Osteoblast (primary cell): Measurements from ENCODE around the gene SAMM50. TPM values are rescaled to one million over a fixed set of nuclear protein-coding genes. Genes with fewer than 3 reads are reported as not detected.

ENCODE experiments used
- DNase-seq: peaks from one replicate; pipeline ENCODE4 v3.0.0; 2011; ENCODE audit warnings: low spot score, mixed read lengths; ENCODE audit not compliant: insufficient read length; ENCODE audit errors: missing footprints
- H2AFZ ChIP-seq: 2 replicates; pipeline ENCODE4 v1.6.0; 2011; ENCODE audit warnings: mild to moderate bottlenecking, low read length
- H3K27ac ChIP-seq: 2 replicates; pipeline ENCODE4 v1.5.1; 2011; ENCODE audit warnings: mild to moderate bottlenecking, low read depth, low read length, moderate library complexity
- H3K27me3 ChIP-seq: 2 replicates; pipeline ENCODE4 v1.6.0; 2012; ENCODE audit warnings: mild to moderate bottlenecking, control low read depth, inconsistent platforms, low read length, moderate library complexity; ENCODE audit not compliant: insufficient read depth
- H3K36me3 ChIP-seq: 2 replicates; pipeline ENCODE4 v1.5.1; 2011; ENCODE audit warnings: mild to moderate bottlenecking, low read length, control low read depth, moderate library complexity; ENCODE audit not compliant: insufficient read depth
- H3K4me1 ChIP-seq: 2 replicates; pipeline ENCODE4 v1.5.1; 2011; ENCODE audit warnings: mild to moderate bottlenecking, low read length, control low read depth, moderate library complexity; ENCODE audit not compliant: insufficient read depth
- H3K4me2 ChIP-seq: 2 replicates; pipeline ENCODE4 v1.6.0; 2011; ENCODE audit warnings: mild to moderate bottlenecking, low read length; ENCODE audit not compliant: insufficient read depth
- H3K4me3 ChIP-seq: fragments of 200-600 bp; sonication (generic); 3 replicates; pipeline ENCODE4 v1.5.1; 2012; ENCODE audit warnings: mild to moderate bottlenecking, low read length, inconsistent platforms; ENCODE audit not compliant: insufficient read depth
- H3K79me2 ChIP-seq: 2 replicates; pipeline ENCODE4 v1.6.0; 2012; ENCODE audit warnings: mild to moderate bottlenecking, low read length, control low read depth, inconsistent platforms; ENCODE audit not compliant: insufficient read depth
- H3K9me3 ChIP-seq: 2 replicates; pipeline ENCODE4 v1.5.1; 2011; ENCODE audit warnings: low read depth, low read length, control low read depth
- H4K20me1 ChIP-seq: 2 replicates; pipeline ENCODE4 v1.6.0; 2012; ENCODE audit warnings: mild to moderate bottlenecking, low read length, control low read depth; ENCODE audit not compliant: insufficient read depth
- total RNA-seq: library from RNA; depleted of rRNA; stranded (reverse); fragments of >200 nt; gene quantifications from 2 replicates; pipeline ENCODE4 v1.2.3, GENCODE V29; 2012
- TF ChIP-seq, protein P1 (sequence below): IDR thresholded peaks from 2 replicates; pipeline ENCODE4 v1.5.1; 2011; ENCODE audit warnings: mild to moderate bottlenecking, low read depth, low read length, moderate library complexity; ENCODE audit errors: extremely low read depth

The SAMM50 gene
- total RNA-seq, 1 donor: 36.6 TPM

DNA sequence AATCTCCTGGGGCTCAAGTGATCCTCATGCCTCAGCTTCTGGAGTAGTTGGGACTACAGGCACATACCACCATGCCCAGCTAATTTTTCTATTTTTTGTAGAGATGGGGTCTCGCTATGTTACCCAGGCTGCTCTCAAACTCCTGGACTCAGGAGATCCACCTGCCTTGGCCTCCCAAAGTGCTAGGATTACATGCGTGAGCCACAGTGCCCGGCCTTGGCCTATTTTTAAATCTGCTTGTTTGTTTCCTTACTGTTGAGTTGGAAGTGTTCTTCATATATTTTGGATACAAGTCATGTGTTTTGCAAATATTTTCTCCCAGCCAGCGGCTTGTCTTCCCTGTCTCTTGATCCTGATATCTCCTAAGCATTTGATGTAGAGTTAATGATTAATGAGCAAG lies 73.8 kb downstream of the SAMM50 start:
- TF ChIP-seq, protein P1, sequence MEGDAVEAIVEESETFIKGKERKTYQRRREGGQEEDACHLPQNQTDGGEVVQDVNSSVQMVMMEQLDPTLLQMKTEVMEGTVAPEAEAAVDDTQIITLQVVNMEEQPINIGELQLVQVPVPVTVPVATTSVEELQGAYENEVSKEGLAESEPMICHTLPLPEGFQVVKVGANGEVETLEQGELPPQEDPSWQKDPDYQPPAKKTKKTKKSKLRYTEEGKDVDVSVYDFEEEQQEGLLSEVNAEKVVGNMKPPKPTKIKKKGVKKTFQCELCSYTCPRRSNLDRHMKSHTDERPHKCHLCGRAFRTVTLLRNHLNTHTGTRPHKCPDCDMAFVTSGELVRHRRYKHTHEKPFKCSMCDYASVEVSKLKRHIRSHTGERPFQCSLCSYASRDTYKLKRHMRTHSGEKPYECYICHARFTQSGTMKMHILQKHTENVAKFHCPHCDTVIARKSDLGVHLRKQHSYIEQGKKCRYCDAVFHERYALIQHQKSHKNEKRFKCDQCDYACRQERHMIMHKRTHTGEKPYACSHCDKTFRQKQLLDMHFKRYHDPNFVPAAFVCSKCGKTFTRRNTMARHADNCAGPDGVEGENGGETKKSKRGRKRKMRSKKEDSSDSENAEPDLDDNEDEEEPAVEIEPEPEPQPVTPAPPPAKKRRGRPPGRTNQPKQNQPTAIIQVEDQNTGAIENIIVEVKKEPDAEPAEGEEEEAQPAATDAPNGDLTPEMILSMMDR: no peak
- Histone ChIP-seq H3K27ac (no peak overlapping the region), H3K4me2 (no peak overlapping the region), H3K9me3 (peaks cover 2% of the 10 kb centered on the region), H4K20me1 (peaks cover 8% of the 10 kb centered on the region), H3K4me3 (no peak overlapping the region), H3K4me1 (peaks cover 9% of the 10 kb centered on the region), H3K79me2 (peaks cover 70% of the 10 kb centered on the region), H3K36me3 (no peaks in the 10 kb centered on the region), H3K27me3 (no peaks in the 10 kb centered on the region), H2AFZ (no peak overlapping the region)
- no peak for DNase-seq

DNA sequence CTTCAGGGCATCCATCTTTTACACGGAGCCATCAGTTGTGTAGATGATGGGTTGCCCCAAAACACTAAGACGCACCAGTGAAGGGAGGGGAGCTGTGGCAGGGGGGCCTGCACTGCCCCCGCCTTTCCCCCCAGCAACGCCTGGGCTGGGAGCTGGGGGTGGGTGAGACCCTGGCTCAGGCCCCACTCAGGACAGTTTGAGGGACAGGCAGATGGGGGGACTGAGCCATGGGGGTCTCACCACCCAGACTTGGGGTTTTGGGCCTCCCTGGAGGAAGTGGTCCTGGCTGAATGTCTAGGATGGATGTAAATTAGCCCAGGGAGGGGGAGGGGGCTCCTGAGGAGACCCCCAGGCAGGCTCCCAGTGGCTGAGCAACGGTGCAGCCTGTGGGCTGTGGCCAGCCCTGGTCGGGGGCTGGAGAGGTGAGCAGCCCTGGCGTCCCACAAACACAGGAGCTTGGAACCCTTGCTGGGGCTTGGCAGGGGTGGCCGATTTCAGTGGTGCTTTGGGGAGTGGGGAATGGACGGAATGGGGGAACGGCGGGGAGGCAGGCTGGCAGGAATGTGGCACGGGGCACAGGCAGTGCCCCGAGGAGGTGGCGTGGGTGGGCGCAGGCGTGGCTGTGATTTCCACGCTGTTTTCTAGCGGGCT lies 74.9 kb downstream of the SAMM50 start:
- Histone ChIP-seq H3K4me2 (no peak overlapping the region), H3K27me3 (no peaks in the 10 kb centered on the region), H2AFZ (no peak overlapping the region), H3K79me2 (peaks cover 74% of the 10 kb centered on the region), H3K4me3 (no peak overlapping the region), H3K9me3 (peaks cover 2% of the 10 kb centered on the region), H3K4me1 (peaks cover 4% of the 10 kb centered on the region), H3K36me3 (no peaks in the 10 kb centered on the region), H4K20me1 (peaks cover 8% of the 10 kb centered on the region), H3K27ac (no peak overlapping the region)
- TF ChIP-seq, protein P1: no peak
- DNase-seq: no peak

DNA sequence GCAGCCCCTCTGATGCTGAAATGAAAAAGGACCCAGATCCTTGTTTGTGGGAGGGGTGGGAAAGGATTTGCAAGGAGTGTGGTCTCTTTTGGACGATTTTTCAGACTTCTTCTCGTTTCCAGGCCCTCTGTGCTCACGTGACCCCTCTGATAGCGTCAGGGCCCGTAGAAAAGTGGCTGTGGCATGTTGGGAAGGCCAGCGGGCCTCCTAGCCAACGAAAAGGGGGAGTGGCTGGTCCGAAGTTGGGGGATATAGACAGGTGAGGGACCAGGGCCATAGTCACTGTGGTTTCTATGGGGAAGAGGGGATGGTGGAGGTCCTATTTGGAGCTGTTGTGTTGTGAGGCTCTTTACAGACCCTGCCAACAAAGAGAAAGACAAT lies 75.5 kb downstream of the SAMM50 start:
- no peak overlapping the region for H3K27ac ChIP-seq
- H3K79me2 ChIP-seq: peaks cover 72% of the 10 kb centered on the region
- H4K20me1 ChIP-seq: peaks cover 8% of the 10 kb centered on the region
- TF ChIP-seq, protein P1: no peak
- no peak overlapping the region for H3K4me3 ChIP-seq
- H3K36me3 ChIP-seq: no peaks in the 10 kb centered on the region
- no peak overlapping the region for H2AFZ ChIP-seq
- H3K4me2 ChIP-seq: no peak overlapping the region
- peaks cover 2% of the 10 kb centered on the region for H3K9me3 ChIP-seq
- H3K27me3 ChIP-seq: no peaks in the 10 kb centered on the region
- peaks cover 3% of the 10 kb centered on the region for H3K4me1 ChIP-seq
- DNase-seq: peak; percentile 51

DNA sequence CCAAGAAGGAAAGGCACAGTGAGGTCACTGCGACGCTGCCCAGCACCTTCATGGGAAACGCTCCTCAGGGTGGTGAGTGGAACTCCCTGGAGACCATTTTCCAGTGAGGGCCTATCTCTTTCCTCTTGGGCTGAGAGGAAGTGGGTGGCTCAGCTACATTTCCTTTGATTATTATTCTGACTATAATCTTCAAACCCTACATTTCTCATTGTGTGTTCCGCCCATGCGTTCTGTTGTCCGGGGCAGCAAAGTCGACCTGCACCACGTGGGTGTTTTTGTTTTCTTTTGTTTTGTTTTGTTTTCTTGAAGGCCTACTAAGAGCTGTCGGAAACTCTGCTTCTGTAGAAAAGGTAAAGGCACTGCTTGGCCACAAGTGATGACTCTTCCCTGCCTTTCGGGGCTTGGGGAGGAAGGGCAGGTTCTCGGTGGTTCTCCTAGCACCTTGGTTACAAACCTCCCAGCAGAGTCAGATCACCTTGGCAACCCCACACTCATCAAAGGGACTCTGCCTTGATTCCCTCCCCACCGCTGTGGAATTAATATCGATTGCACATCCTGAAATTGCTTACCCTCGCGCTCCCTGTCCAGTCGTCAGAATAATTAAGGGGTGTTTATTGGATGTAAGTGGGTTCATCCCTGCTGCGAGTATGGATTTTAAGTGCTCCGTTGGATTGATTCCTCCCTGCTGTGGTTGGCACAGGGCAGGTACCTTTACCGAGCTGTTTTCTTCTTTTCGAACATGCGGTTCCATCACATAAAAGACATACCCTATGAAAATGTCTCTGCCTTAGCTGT lies 76.1 kb downstream of the SAMM50 start:
- Histone ChIP-seq H4K20me1 (peaks cover 8% of the 10 kb centered on the region), H3K4me2 (no peak overlapping the region), H3K4me3 (no peak overlapping the region), H3K27ac (no peak overlapping the region), H3K9me3 (peaks cover 2% of the 10 kb centered on the region), H2AFZ (no peak overlapping the region), H3K36me3 (no peaks in the 10 kb centered on the region), H3K27me3 (no peaks in the 10 kb centered on the region), H3K4me1 (peaks cover 3% of the 10 kb centered on the region), H3K79me2 (peaks cover 69% of the 10 kb centered on the region)
- TF ChIP-seq, protein P1: no peak
- DNase-seq: no peak
